ENCODE data around the gene ZNF543. TPM values are rescaled to one million over a fixed set of nuclear protein-coding genes. Genes with fewer than 3 reads are reported as not detected.
A peak's percentile ranks its signal among the peaks of the same experiment; 100 is the strongest.

The ZNF543 gene
- total and polyA plus RNA-seq, 9 of the 15 experiments (the other 6 are each of a cell fraction or from before 2014, with no cell fraction given), result 0.14 to 5.5 (median 2.4) TPM

- TF ChIP-seq TCFL5 (CRISPR knock-in tag; conservative IDR thresholded peaks at IDR 0.05), result no peak
- TF ChIP-seq ETV6 (IDR thresholded peaks at IDR 0.05; ENCODE audit: borderline replicate concordance in 1 of 2, low read depth in 2 of 2, low read length in 1 of 2), result peak; percentile 55 to 57; a peak in 3 of 4 replicates
- TF ChIP-seq ETV6 (CRISPR knock-in tag; IDR thresholded peaks at IDR 0.05; ENCODE audit: borderline replicate concordance), result no peak
- TF ChIP-seq ASH1L (IDR thresholded peaks at IDR 0.05; ENCODE audit: borderline replicate concordance, low read depth, partially characterized antibody), result peak; percentile 60
- peak; percentile 95 for TF ChIP-seq POLR2H (tag; IDR thresholded peaks at IDR 0.05; ENCODE audit: low read depth)
- TF ChIP-seq ZFP91 (CRISPR knock-in tag; IDR thresholded peaks at IDR 0.05), result no peak
- TF ChIP-seq ZNF431 (CRISPR knock-in tag; IDR thresholded peaks at IDR 0.05), result no peak
- TF ChIP-seq SP1 (CRISPR knock-in tag; IDR thresholded peaks at IDR 0.05), result no peak
- TF ChIP-seq ZNF589 (CRISPR knock-in tag; IDR thresholded peaks at IDR 0.05; ENCODE audit: low read depth), result no peak; the same call in 1 of the 2 replicates
- TF ChIP-seq ZNF717 (CRISPR knock-in tag; IDR thresholded peaks at IDR 0.05), result no peak
- no peak for TF ChIP-seq ZFP36 (IDR thresholded peaks at IDR 0.05; ENCODE audit: low read depth, low read length, partially characterized antibody)
- TF ChIP-seq, protein P1, sequence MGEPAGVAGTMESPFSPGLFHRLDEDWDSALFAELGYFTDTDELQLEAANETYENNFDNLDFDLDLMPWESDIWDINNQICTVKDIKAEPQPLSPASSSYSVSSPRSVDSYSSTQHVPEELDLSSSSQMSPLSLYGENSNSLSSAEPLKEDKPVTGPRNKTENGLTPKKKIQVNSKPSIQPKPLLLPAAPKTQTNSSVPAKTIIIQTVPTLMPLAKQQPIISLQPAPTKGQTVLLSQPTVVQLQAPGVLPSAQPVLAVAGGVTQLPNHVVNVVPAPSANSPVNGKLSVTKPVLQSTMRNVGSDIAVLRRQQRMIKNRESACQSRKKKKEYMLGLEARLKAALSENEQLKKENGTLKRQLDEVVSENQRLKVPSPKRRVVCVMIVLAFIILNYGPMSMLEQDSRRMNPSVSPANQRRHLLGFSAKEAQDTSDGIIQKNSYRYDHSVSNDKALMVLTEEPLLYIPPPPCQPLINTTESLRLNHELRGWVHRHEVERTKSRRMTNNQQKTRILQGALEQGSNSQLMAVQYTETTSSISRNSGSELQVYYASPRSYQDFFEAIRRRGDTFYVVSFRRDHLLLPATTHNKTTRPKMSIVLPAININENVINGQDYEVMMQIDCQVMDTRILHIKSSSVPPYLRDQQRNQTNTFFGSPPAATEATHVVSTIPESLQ (CRISPR knock-in tag; IDR thresholded peaks at IDR 0.05), result peak; percentile 86; the same call in 1 of the 2 replicates
- TF ChIP-seq ZNF184 (CRISPR knock-in tag; IDR thresholded peaks at IDR 0.05), result no peak
- no peak for TF ChIP-seq ARHGAP35 (IDR thresholded peaks at IDR 0.05; ENCODE audit: partially characterized antibody)
- peak; percentile 80 for TF ChIP-seq TAF9B (IDR thresholded peaks at IDR 0.05; ENCODE audit: partially characterized antibody)
- peak; percentile 60 for TF ChIP-seq E2F1 (CRISPR knock-in tag; IDR thresholded peaks at IDR 0.05)
- TF ChIP-seq HDAC2 (IDR thresholded peaks at IDR 0.05), result no peak; the same call in none of the 2 replicates
- no peak for TF ChIP-seq HES1 (IDR thresholded peaks at IDR 0.05; ENCODE audit: low read depth)
- peak in 1 of 2 experiments; percentile 78; a peak in 2 of 4 replicates for TF ChIP-seq SRF (CRISPR knock-in tag; IDR thresholded peaks at IDR 0.05)
- no peak for TF ChIP-seq DNMT1 (IDR thresholded peaks at IDR 0.05)
- peak; percentile 32; the same call in 1 of the 2 replicates for TF ChIP-seq MTA3 (IDR thresholded peaks at IDR 0.05; ENCODE audit: borderline replicate concordance)
Measured at GRCh38 chr19:57279418-57280164, 40.7 kb upstream of the ZNF543 start (continued).
